ENCODE results near the gene ANGPTL4.

Gene ANGPTL4

DNA sequence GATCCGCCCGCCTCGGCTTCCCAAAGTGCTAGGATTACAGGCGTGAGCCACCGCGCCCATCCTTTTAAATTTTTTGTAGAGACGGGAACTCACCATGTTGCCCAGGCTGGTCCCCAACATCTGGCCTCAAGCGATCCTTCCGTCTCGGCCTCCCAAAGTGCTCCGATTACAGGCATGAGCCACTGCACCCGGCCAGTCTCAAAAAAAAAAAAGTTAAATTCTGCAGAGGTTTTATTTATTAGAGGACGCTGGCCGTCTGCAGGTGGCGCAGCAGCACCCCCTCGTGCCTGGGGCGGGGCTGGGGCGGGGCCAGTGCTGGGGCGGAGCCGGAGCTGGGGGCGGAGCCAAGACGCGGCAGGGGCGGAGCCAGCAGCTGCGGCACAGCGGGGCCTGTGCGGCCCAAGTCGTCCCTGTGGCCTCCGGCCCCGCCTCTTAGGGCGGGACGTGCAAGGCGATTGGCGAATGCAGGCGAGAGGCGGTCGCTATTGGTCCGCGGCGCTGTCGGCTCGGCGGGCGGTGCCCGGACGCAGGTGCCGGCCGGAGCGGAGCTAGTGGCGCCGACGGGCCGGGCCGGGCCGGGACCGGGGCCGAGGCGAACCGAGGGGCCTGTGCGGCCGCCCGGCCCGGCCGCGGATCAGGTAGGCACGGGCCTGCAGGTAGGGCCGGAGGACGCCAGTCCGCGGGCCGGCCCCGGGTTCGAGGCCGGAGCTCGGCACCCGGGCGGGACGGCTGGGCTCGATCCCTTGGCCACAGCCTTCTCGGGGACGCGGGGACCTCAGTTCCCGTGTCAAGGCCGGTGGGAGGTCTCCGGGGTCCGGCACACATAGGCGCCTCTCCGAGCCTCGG, 49.1 kb downstream of the ANGPTL4 start, which contains the start of gene MARCHF2:
Gene MARCHF2 (plus strand): TSS at position 523 of the 846 bp plus-strand sequence. CDS start 8,536 bp downstream, outside the sequence.
- DNase-seq (ENCODE audit: low read depth in 3 of 3): peak; percentile 87 to 93 (median 90)

GRCh38 chr19:8413629-8413995, 49.7 kb downstream of the ANGPTL4 start:
- no peak for DNase-seq (ENCODE audit: low read depth in 3 of 3)

GRCh38 chr19:8416796-8417195, 52.8 kb downstream of the ANGPTL4 start:
- DNase-seq (ENCODE audit: low read depth in 3 of 3): no peak

- no peak for DNase-seq (ENCODE audit: low read depth in 3 of 3)
These were observed 57.8 kb downstream of the ANGPTL4 start for GRCh38 chr19:8421484-8422461.

DNA sequence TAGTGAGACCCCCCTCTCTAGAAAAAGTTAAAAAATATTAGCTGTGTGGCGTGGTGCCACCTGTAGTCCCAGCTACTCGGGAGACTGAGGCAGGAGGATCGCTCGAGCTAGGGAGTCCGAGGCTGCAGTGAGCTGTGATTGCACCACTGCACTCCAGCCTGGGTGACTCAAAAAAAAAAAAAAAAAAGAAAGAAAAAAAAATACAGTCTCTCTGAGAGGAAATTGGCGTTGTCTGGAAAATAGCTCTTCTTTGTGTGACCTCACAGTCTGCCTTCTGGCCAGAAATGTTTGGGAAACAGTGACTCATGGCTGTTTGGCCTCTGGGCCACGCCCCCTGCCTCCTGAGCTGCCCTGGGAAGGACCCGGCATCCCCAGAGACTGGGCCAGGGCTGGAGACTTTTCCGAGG, 59.9 kb downstream of the ANGPTL4 start:
- DNase-seq (ENCODE audit: low read depth in 3 of 3): no peak
